GM12865 (cell line): ENCODE measurements around the gene SLC4A9.
A peak's percentile ranks its signal among the peaks of the same experiment; 100 is the strongest.

Experiments
- DNase-seq: peaks from one replicate; pipeline ENCODE4 v3.0.0; 2010; ENCODE audit warnings: low read depth
- H3K4me3 ChIP-seq: 2 replicates; pipeline ENCODE4 v1.5.1; 2011; ENCODE audit warnings: mild to moderate bottlenecking, low read depth, low read length, control low read depth
- CTCF ChIP-seq: IDR thresholded peaks from 2 replicates; pipeline ENCODE4 v1.5.1; 2011; ENCODE audit warnings: low read length, control low read depth, low read depth, inconsistent platforms; ENCODE audit not compliant: insufficient read depth; ENCODE audit errors: missing control alignments

The SLC4A9 gene

GRCh38 chr5:140361901-140362300 is 1.9 kb downstream of the SLC4A9 start:
- H3K4me3 ChIP-seq = no peak overlapping the region
- DNase-seq = no peak

GRCh38 chr5:140362311-140362710 is 2.3 kb downstream of the SLC4A9 start:
- no peak overlapping the region for H3K4me3 ChIP-seq
- DNase-seq = no peak
- TF ChIP-seq CTCF = no peak

More at GRCh38 chr5:140361901-140362300, 1.9 kb downstream of the SLC4A9 start:
- TF ChIP-seq CTCF = no peak

- peak overlapping the region; percentile 47 for H3K4me3 ChIP-seq
- peak; percentile 85 for DNase-seq
- peak; percentile 99 for TF ChIP-seq CTCF
Measured at GRCh38 chr5:140362875-140363630, 3.1 kb downstream of the SLC4A9 start.

GRCh38 chr5:140363631-140364471 is 3.9 kb downstream of the SLC4A9 start:
- TF ChIP-seq CTCF = no peak
- H3K4me3 ChIP-seq = peak overlapping the region; percentile 47
- no peak for DNase-seq

GRCh38 chr5:140364472-140364765 is 4.4 kb downstream of the SLC4A9 start:
- TF ChIP-seq CTCF = no peak
- H3K4me3 ChIP-seq = no peak overlapping the region
- no peak for DNase-seq

GRCh38 chr5:140365282-140365681 is 5.3 kb downstream of the SLC4A9 start:
- DNase-seq = no peak
- H3K4me3 ChIP-seq = no peak overlapping the region
- TF ChIP-seq CTCF = no peak
